ENCODE data around the gene PSMB4. TPM values are rescaled to one million over a fixed set of nuclear protein-coding genes. Genes with fewer than 3 reads are reported as not detected.
"Not testable (repeated sequence)": the region's sequence is repeated elsewhere in the genome, so short reads cannot be mapped to it uniquely, and the experiment has no call there.

The PSMB4 gene
- total RNA-seq, 1 experiment from 2014 or later, result 641 TPM

- no peak for DNase-seq (ENCODE audit: extremely low read depth, low read depth)
Measured at GRCh38 chr1:151384584-151384983, 14.8 kb upstream of the PSMB4 start.

DNA sequence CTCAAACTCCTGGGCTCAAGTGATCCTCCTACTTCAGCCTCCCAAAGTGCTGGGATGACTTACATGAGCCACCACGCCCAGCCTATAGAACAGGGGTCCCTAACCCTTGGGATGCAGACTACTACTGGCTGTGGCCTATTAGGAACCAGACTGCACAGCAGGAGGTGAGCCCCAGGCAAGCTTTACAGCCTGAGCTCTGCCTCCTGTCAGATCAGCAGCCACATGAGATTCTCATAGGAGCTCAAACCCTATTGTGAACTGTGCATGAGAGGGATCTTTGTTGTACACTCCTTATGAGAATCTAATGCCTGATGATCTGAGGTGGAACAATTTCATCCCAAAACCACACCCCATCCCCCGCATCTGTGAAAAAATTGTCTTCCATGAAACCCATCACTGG lies 13.4 kb upstream of the PSMB4 start:
- no peak for DNase-seq (ENCODE audit: extremely low read depth, low read depth)

DNA sequence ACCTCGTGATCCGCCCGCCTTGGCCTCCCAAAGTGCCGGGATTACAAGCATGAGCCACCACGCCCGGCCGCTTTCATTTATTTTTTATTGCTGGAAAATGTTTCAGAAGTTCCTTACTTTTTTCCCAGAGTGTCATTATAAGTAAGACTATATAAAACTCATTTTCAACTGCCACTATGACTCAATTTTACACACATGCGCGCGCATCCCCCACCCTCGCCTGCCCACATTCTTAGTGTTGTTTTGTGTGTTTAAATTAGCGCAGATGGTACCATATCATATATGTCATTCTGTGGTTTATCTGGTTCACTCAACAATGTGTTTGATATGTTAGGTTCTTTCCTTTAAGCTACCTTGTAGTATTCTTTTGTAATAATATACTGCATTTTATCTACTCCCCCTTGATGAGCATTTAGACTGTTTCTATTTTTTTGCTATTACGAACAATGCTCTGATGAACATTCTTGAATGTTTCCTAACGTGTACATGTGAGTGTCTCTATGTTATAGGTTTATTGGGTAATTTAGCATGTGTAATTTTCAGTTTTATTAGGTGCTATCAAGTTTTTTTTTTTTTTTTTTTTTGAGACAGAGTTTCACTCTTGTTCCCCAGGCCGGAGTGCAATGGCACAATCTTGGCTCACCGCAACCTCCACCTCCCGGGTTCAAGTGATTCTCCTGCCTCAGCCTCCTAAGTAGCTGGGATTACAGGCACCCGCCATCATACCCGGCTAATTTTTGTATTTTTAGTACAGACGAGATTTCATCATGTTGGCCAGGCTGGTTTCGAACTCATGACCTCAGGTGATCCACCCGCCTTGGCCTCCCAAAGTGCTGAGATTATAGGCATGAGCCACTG lies 8.9 kb upstream of the PSMB4 start:
- DNase-seq (ENCODE audit: extremely low read depth, low read depth), result not testable (repeated sequence)

- DNase-seq (ENCODE audit: extremely low read depth, low read depth), result no peak
Measured at GRCh38 chr1:151391079-151391563, 8.3 kb upstream of the PSMB4 start.

DNA sequence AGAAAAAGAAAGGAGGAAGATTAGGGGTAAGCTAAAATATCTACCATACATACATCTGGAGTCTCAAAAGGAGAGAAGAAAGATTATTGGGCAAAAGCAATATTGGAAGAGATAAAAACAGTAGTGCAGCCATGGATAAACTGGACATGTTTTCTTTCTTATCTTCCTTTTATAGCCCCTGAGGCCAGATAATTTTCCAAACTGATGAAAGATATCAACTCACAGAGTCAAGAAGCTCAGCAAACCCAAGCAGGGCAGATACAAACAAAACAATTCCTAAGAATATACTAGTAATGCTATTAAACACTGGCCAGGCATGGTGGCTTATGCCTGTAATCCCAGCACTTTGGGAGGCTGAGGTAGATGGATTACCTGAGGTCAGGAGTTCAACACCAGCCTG lies 5.8 kb upstream of the PSMB4 start:
- DNase-seq (ENCODE audit: extremely low read depth, low read depth), result no peak

DNA sequence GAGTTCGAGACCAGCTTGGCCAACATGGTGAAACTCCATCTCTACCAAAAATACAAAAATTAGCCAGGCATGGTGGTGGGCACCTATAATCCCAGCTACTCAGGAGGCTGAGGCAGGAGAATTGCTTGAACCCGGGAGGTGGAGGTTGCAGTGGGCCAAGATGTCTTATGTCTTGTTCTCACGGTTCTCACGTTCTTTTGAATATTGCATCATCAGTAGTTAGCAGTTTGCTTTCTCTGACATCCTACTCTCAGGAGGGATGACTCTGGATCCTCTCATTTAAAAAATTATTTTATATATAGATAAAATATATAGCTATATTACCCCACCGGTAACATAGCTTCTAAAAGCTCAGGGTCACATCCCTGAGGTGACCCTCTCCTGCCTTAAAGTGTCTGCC lies 3.1 kb upstream of the PSMB4 start:
- DNase-seq (ENCODE audit: extremely low read depth, low read depth), result not testable (repeated sequence)

- no peak for DNase-seq (ENCODE audit: extremely low read depth, low read depth)
Measured at GRCh38 chr1:151401125-151401788, 1.9 kb downstream of the PSMB4 start.

GRCh38 chr1:151401860-151402259 lies 2.5 kb downstream of the PSMB4 start:
- no peak for DNase-seq (ENCODE audit: extremely low read depth, low read depth)

DNA sequence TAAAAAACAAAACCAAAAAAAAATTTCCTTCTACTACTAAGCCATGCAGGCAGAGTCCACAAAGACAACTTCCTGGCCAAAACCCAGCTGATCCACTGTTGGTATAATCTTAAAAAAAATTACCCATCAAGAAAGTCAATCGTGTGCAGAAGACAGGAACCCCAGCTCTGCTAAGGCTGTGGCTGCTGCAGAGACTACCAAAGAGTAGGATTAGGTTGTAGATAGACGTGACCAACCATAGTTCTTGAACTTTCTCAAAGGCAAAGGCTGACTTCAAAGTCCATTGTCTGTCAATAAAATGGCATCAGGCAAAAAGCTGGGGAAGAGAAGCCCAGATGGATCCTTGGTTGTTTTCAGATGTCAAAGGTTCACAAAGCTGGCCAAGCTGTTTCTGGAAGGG lies 3.4 kb downstream of the PSMB4 start:
- DNase-seq (ENCODE audit: extremely low read depth, low read depth), result no peak

- no peak for DNase-seq (ENCODE audit: extremely low read depth, low read depth)
Measured at GRCh38 chr1:151403612-151404011, 4.2 kb downstream of the PSMB4 start.

DNA sequence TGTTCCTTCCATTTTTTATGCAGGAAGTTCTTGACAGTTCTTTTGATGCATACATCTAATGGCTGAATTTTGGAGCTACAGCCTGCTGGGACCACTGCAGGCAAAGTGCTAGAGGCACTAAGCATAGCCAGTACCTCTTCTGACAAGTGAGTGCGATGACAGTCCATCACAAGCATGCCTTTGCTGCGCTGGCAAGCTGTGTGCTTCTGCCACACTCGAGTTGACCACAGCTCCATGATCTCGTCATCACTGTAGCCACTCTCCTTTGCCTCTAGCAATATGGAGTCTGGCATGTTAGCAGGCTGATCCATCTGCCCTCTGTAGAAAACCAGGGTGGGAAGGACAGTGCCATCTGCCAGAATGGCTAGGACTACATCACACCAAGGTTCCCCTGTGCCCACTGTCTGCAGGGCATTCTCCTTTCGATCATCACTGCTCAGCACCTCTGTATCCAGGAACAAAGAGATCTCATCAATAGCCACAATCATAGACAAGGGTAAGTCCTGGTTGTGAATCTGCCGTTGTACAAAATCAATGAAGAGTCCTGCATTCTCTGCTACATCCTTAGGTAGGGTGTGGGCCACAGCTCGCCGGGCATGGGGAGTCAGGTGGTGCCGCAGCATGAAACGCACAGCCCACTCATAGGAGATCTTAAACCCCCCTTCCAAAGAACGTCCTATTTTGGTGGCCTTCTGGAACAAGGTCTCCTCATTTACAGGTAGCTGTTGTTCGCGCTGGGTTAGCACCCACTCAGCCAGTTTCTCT lies 6.0 kb downstream of the PSMB4 start:
- no peak for DNase-seq (ENCODE audit: extremely low read depth, low read depth)

- no peak for DNase-seq (ENCODE audit: extremely low read depth, low read depth)
Measured at GRCh38 chr1:151406176-151406575, 6.8 kb downstream of the PSMB4 start.

DNA sequence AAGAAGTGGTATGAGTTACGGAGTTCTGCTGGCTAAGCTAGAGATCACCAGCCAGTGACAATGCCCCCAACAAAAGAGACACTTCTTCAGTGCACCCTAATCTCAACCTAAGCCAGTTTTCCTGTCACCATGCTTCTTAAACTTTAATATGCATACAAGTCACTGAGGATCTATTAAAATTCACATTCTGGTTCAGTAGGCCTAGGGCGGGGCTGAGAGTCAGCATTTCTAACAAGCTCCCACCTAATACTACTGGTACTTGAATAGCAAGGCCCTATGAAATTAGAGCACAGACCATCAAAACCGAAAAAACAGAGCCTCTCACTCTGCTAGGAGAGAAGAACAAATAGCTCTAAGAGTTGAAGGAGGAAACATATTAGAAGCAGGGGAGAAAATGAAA lies 7.9 kb downstream of the PSMB4 start:
- DNase-seq (ENCODE audit: extremely low read depth, low read depth), result no peak

GRCh38 chr1:151408891-151409290 lies 9.5 kb downstream of the PSMB4 start:
- DNase-seq (ENCODE audit: extremely low read depth, low read depth), result no peak

DNA sequence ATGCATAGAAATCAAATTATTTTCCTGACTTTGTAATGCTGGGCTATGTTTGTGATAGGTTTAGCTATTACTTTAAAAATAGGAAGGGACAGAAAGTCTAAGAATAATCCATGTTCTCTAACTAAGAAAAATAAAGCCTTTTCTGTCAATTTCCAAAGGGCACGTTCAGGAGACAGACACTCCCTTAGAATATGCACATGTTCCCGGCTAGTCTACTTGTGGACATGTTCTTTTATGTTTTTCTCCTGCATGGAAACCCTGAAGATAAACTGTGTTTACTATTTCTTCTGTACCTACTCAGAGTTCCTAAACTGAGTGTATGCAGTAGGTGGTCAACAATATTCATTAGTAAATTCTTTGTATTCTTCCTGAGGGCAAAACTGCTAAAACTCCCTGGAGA lies 12.5 kb downstream of the PSMB4 start:
- no peak for DNase-seq (ENCODE audit: extremely low read depth, low read depth)

DNA sequence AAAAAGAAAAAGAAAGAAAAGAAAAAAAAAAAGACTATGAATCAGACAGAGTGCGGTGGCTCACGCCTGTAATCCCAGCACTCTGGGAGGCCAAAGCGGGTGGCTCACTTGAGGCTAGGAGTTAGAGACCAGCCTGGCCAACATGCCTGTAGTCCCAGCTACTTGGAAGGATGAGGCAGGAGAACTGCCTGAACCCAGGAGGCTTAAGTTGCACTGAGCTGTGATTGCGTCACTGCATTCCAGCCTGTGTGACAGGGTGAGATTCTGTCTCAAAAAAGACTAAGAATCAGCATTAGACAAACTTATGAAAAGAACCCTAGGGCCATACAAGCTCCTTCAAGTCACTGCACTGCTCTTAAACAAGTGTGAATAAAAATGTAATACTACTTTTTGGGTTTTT lies 16.9 kb downstream of the PSMB4 start:
- no peak for DNase-seq (ENCODE audit: extremely low read depth, low read depth)

DNA sequence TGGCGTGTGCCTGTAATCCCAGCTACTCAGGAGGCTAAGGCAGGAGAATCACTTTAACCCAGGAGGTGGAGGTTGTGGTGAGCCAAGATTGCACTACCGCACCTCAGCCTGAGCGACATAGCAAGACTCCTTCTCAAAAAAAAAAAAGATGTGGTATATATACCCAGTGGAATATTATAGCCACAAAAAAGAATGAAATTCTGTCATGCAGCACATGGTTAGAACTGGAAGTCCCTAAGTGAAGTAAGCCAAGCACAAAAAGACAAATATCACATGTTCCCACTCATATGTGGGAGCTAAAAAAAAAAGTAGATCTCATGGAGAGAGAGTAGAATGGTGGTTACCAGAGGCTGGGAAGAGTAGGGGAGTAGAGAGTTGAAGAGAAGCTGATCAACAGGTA lies 18.7 kb downstream of the PSMB4 start:
- no peak for DNase-seq (ENCODE audit: extremely low read depth, low read depth)

- DNase-seq (ENCODE audit: extremely low read depth, low read depth), result no peak
Measured at GRCh38 chr1:151419819-151420218, 20.4 kb downstream of the PSMB4 start.

GRCh38 chr1:151425103-151425502 lies 25.7 kb downstream of the PSMB4 start:
- DNase-seq (ENCODE audit: extremely low read depth, low read depth), result no peak

GRCh38 chr1:151428068-151428467 lies 28.7 kb downstream of the PSMB4 start:
- no peak for DNase-seq (ENCODE audit: extremely low read depth, low read depth)

GRCh38 chr1:151433827-151434226 lies 34.5 kb downstream of the PSMB4 start:
- DNase-seq (ENCODE audit: extremely low read depth, low read depth), result not testable (repeated sequence)
